B cell (primary cell): Measurements from ENCODE around the gene ESRP2. TPM values are rescaled to one million over a fixed set of nuclear protein-coding genes. Genes with fewer than 3 reads are reported as not detected.

Experiments
- ATAC-seq: fragments of 200-7000 bp; cut with Tn5 transposase; one replicate; pipeline ENCODE4 v1.10.0; 2021; ENCODE audit warnings: low read depth, mild to moderate bottlenecking, moderate number of reproducible peaks, moderate library complexity
- CTCF ChIA-PET: fragments of 350-600 bp; sonication (Branson Sonifier 250); formaldehyde crosslinking; loops from one replicate; lab custom pipeline; 2021; ENCODE audit warnings: antibody characterized with exemption, inconsistent platforms; lab: Charles Lee
- POLR2A ChIA-PET: fragments of 350-600 bp; sonication (Branson Sonifier 250); formaldehyde crosslinking; loops from one replicate; lab custom pipeline; 2021; ENCODE audit warnings: antibody characterized with exemption; lab: Charles Lee
- DNase-seq: peaks from one replicate; pipeline ENCODE4 v3.0.0; 2013
- H2AFZ ChIP-seq: 2 replicates; pipeline ENCODE4 v1.6.1; 2012; ENCODE audit warnings: mild to moderate bottlenecking, low read depth, low read length; ENCODE audit not compliant: insufficient read depth, poor library complexity, severe bottlenecking
- H3K27ac ChIP-seq, 2 donors: 1 replicate in 1 of 2; 2 replicates in 1 of 2; pipeline ENCODE4 v1.5.1; 2012 to 2013; ENCODE audit warnings: low read length in 2 of 2, mild to moderate bottlenecking in 2 of 2, moderate library complexity in 1 of 2
- H3K27me3 ChIP-seq, 4 experiments: fragments of 200-600 bp in 1 of 4; sonication (generic) in 1 of 4; replicated peaks in 1 of 4; 1 replicate in 2 of 4; 2 replicates in 2 of 4; pipeline versions ENCODE4 v1.6.1 to v1.7.0; 2013 to 2016; ENCODE audit warnings: low read length in 3 of 4, mild to moderate bottlenecking in 2 of 4, mixed read lengths in 1 of 4, moderate library complexity in 1 of 4; ENCODE audit not compliant: insufficient read depth in 4 of 4, control insufficient read depth in 3 of 4; ENCODE audit errors: control extremely low read depth in 1 of 4
- H3K36me3 ChIP-seq, 2 experiments: replicated peaks in 1 of 2; 1 replicate in 1 of 2; 2 replicates in 1 of 2; pipeline versions ENCODE4 v1.6.1 to v1.7.1; 2013; ENCODE audit warnings: low read length in 1 of 2; ENCODE audit not compliant: insufficient read depth in 2 of 2, control insufficient read depth in 1 of 2; ENCODE audit errors: control extremely low read depth in 1 of 2, extremely low read depth in 1 of 2
- H3K4me1 ChIP-seq, 2 donors: fragments of 200-600 bp in 1 of 2; sonication (generic) in 1 of 2; 1 replicate in 1 of 2; 2 replicates in 1 of 2; pipeline versions ENCODE4 v1.5.1 to v1.6.1; 2013 to 2017; ENCODE audit warnings: low read length in 2 of 2; ENCODE audit not compliant: control insufficient read depth in 2 of 2, insufficient read depth in 2 of 2
- H3K4me2 ChIP-seq: replicated peaks from 2 replicates; pipeline ENCODE3; 2012; ENCODE audit warnings: mild to moderate bottlenecking, low read depth, low read length; ENCODE audit not compliant: poor library complexity, severe bottlenecking
- H3K4me3 ChIP-seq, 5 experiments: fragments of 200-600 bp in 1 of 5; sonication (generic) in 1 of 5; 1 replicate in 3 of 5; 2 replicates in 2 of 5; pipeline versions ENCODE4 v1.5.1 to v1.7.0; 2011 to 2016; ENCODE audit warnings: low read length in 4 of 5, mild to moderate bottlenecking in 4 of 5, low read depth in 2 of 5, control low read depth in 1 of 5, moderate library complexity in 1 of 5; ENCODE audit not compliant: insufficient read depth in 1 of 5; ENCODE audit errors: control extremely low read depth in 1 of 5, extremely low read depth in 1 of 5
- H3K79me2 ChIP-seq: fragments of 200-600 bp; sonication (generic); one replicate; pipeline ENCODE4 v1.6.0; 2016; ENCODE audit warnings: low read length; ENCODE audit not compliant: control insufficient read depth, insufficient read depth
- H3K9ac ChIP-seq: fragments of 200-600 bp; sonication (generic); 2 replicates; pipeline ENCODE4 v1.6.1; 2017; ENCODE audit warnings: mild to moderate bottlenecking, low read length, moderate library complexity
- H3K9me3 ChIP-seq, 3 donors: one replicate each; pipeline versions ENCODE4 v1.6.1 to v1.7.1; 2013; ENCODE audit warnings: low read length in 2 of 3; ENCODE audit not compliant: control insufficient read depth in 2 of 3, insufficient read depth in 1 of 3; ENCODE audit errors: control extremely low read depth in 1 of 3
- H4K20me1 ChIP-seq: 2 replicates; pipeline ENCODE4 v1.6.0; 2012; ENCODE audit warnings: mild to moderate bottlenecking, low read length; ENCODE audit not compliant: insufficient read depth, control insufficient read depth, poor library complexity, severe bottlenecking
- H3K27ac Mint-ChIP-seq: one replicate; pipeline ENCODE4 v1.8.0; 2021; ENCODE audit warnings: mixed read lengths
- H3K27me3 Mint-ChIP-seq: one replicate; pipeline ENCODE4 v1.8.0; 2021; ENCODE audit warnings: mixed read lengths
- H3K4me1 Mint-ChIP-seq: one replicate; pipeline ENCODE4 v1.8.0; 2021; ENCODE audit warnings: mixed read lengths
- H3K4me3 Mint-ChIP-seq: one replicate; pipeline ENCODE4 v1.8.0; 2021; ENCODE audit warnings: mixed read lengths
- H3K9me3 Mint-ChIP-seq: one replicate; pipeline ENCODE4 v1.8.0; 2022; ENCODE audit warnings: mixed read lengths; ENCODE audit not compliant: insufficient read depth
- CTCF ChIP-seq: fragments of 200-600 bp; IDR thresholded peaks from one replicate; pipeline ENCODE4 v1.8.0; 2022; ENCODE audit warnings: antibody characterized with exemption, mild to moderate bottlenecking
- EZH2 ChIP-seq: IDR thresholded peaks from 2 replicates; pipeline ENCODE4 v1.6.1; 2012; ENCODE audit warnings: borderline replicate concordance, low read depth, mild to moderate bottlenecking, moderate library complexity, low read length; ENCODE audit not compliant: insufficient read depth, poor library complexity, severe bottlenecking
- WGBS: methylation state at CpG from one replicate; pipeline ENCODE4 v1.1.5; 2013; ENCODE audit warnings: missing lambda C conversion rate; ENCODE audit not compliant: insufficient coverage; 5-methylcytosine and 5-hydroxymethylcytosine counted together
- intact Hi-C: fragments of 100-400 bp; cut with micrococcal nuclease; formaldehyde crosslinking; loops from one replicate; pipeline ENCODE4 v1.10.0; 2022
- polyA plus RNA-seq: library from polyadenylated mRNA; depleted of rRNA; stranded (reverse); fragments of >200 nt; gene quantifications from 2 replicates; pipeline ENCODE4 v1.2.3, GENCODE V29; 2012
- total RNA-seq, 2 donors: library from RNA; stranded (reverse); fragments of 120-200 nt in 1 of 2; gene quantifications; 1 replicate in 1 of 2; 2 replicates in 1 of 2; pipeline versions ENCODE4 v1.2.3 to v1.2.4, GENCODE V29; 2013 to 2022

ESRP2 gene
- total and polyA plus RNA-seq, 2 donors (not counting 1 experiment from before 2014, with no cell fraction given), result 0.09 TPM; not detected in 1

DNA sequence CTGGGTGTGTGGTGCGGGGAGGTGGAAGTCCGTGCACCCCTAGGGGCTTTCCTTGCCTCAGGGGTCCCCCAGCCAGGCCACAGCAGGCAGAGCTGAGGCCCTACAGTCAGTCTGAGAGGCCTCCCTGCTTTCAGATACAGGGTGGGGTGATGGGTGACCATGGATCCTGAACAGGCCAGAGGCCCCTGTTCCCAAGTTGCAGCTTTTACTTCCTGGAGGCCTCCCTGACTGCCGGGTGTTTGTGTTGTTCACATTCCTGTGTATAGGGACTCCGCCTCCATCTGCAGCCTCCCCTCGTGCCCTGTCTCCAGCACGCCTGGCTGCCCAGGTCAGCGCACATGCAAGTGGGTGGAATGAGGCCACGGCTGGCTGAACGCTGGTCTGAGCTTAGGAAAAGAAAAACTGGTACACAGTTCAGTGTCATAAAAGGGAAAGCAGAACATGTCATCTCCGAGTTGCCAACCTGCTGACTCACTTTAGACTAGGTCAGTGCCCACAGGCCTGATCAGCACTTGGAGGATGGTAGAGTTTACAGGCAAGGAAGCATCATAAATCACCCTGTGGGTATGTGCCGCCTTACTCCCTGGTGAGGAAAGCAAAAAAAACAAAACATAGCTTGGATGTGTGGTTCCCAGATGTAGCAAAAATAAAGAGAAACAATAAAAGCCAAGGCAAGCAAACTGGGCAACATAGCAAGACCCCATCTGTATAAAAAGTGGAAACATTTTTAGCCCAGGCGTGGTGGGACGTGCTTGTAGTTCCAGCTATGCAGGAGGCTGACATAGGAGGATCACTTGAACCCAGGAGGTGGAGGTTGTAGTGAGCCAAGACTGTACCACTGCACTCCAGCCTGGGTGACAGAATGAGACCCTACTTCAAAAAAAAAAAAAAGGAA, 22.2 kb upstream of the ESRP2 start:
- DNase-seq, result no peak
- TF ChIP-seq CTCF, result no peak
- TF ChIP-seq EZH2, result no peak
- H3K79me2 ChIP-seq, result peaks cover 34% of the 10 kb centered on the region
- Mint-ChIP-seq H3K4me3 (peak overlapping the region; percentile 41), H3K27me3 (no peaks in the 10 kb centered on the region), H3K9me3 (no peaks in the 10 kb centered on the region), H3K27ac (peak overlapping the region; percentile 90), H3K4me1 (peaks cover 30% of the 10 kb centered on the region)
- CTCF ChIA-PET, result interaction anchor here (0.6 to 15.1 kb wide), 12 partner anchors 13 to 866 kb away, joined by 3 to 554 read pairs (median 6); partner anchors contain the start of genes ESRP2, PLA2G15, PRMT7 and SLC7A6OS
- H4K20me1 ChIP-seq, result peaks cover 7% of the 10 kb centered on the region
- peak; percentile 4 for ATAC-seq
- peaks cover 20 to 37% of the 10 kb centered on the region in 2 donors for H3K4me1 ChIP-seq
- POLR2A ChIA-PET, result interaction anchor here (1.0 to 1.2 kb wide), 2 partner anchors 32 to 53 kb away, joined by 3 to 4 read pairs; partner anchors contain the start of genes PRMT7 and SLC7A6OS
- peak overlapping the region; percentile 55 for H2AFZ ChIP-seq
- no peaks in the 10 kb centered on the region for H3K27me3 ChIP-seq
- H3K4me2 ChIP-seq, result peak overlapping the region; percentile 51
- no peak overlapping the region for H3K4me3 ChIP-seq
- no peak overlapping the region for H3K9ac ChIP-seq
- H3K36me3 ChIP-seq, result peaks cover 0 to 31% of the 10 kb centered on the region in 2 experiments
- 29% methylated on average over 11 of the region's 13 CpGs for WGBS
- intact Hi-C loops, result no loop called here
- no peaks in the 10 kb centered on the region for H3K9me3 ChIP-seq
- peak overlapping the region; percentile 50 to 55 for H3K27ac ChIP-seq
